ENCODE results near the gene CRY2. TPM values are rescaled to one million over a fixed set of nuclear protein-coding genes. Genes with fewer than 3 reads are reported as not detected.

The CRY2 gene
- total and polyA plus RNA-seq, 2 of the 8 experiments (the other 6 are each of a cell fraction or from before 2014, with no cell fraction given), result 8.0 to 9.4 TPM

DNA sequence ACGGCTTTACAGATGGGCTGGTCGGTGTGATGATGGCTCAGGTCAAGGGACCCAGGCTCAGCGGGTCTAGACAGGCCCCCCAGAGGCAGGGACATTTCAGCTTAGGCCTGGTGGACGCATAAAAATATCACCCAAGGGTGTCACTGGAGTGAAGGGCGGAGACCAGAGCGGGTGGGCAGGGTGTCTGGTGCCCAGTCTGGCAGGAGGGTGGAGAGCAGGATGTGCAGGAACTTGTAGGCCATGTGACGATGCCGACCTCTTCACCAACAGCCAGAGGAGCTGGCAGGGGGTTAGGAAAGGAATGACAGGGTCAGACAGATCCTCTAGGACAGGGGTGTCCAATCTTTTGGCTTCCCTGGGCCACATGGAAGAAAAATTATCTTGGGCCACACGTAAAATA, 42.7 kb downstream of the CRY2 start (continued):
- TF ChIP-seq POLR2AphosphoS5 (IDR thresholded peaks at IDR 0.05; ENCODE audit: low read depth, low read length) (no peak), KDM1A (IDR thresholded peaks at IDR 0.05; ENCODE audit: borderline replicate concordance, low read length) (no peak)

All from H1 (cell line).